ENCODE measurements around the gene EIPR1.
A peak's percentile ranks its signal among the peaks of the same experiment; 100 is the strongest.
"Not testable (repeated sequence)": the region's sequence is repeated elsewhere in the genome, so short reads cannot be mapped to it uniquely, and the experiment has no call there.

Gene EIPR1

GRCh38 chr2:3212061-3212362 is 165.6 kb downstream of the EIPR1 start:
- no peak for DNase-seq (ENCODE audit: low read depth, low spot score)

GRCh38 chr2:3211256-3212060 is 166.2 kb downstream of the EIPR1 start:
- DNase-seq (ENCODE audit: low read depth, low spot score) = no peak

GRCh38 chr2:3210257-3210656 is 167.4 kb downstream of the EIPR1 start:
- no peak for DNase-seq (ENCODE audit: low read depth, low spot score)

- no peak for DNase-seq (ENCODE audit: low read depth, low spot score)
Measured at GRCh38 chr2:3209258-3209657, 168.4 kb downstream of the EIPR1 start.

- DNase-seq (ENCODE audit: low read depth, low spot score) = no peak
Measured at GRCh38 chr2:3208591-3208990, 169.0 kb downstream of the EIPR1 start.

GRCh38 chr2:3208179-3208578 is 169.4 kb downstream of the EIPR1 start:
- DNase-seq (ENCODE audit: low read depth, low spot score) = no peak

- DNase-seq (ENCODE audit: low read depth, low spot score) = no peak
Measured at GRCh38 chr2:3207091-3207491, 170.5 kb downstream of the EIPR1 start.

GRCh38 chr2:3205845-3206244 is 171.8 kb downstream of the EIPR1 start:
- DNase-seq (ENCODE audit: low read depth, low spot score) = no peak

- no peak for DNase-seq (ENCODE audit: low read depth, low spot score)
Measured at GRCh38 chr2:3204031-3204821, 173.4 kb downstream of the EIPR1 start.

- DNase-seq (ENCODE audit: low read depth, low spot score) = no peak
Measured at GRCh38 chr2:3203497-3204019, 174.1 kb downstream of the EIPR1 start.

GRCh38 chr2:3202926-3203325 is 174.7 kb downstream of the EIPR1 start:
- DNase-seq (ENCODE audit: low read depth, low spot score) = no peak

- no peak for DNase-seq (ENCODE audit: low read depth, low spot score)
Measured at GRCh38 chr2:3201281-3201680, 176.3 kb downstream of the EIPR1 start.

GRCh38 chr2:3200420-3200939 is 177.1 kb downstream of the EIPR1 start:
- peak; percentile 59 for DNase-seq (ENCODE audit: low read depth, low spot score)

GRCh38 chr2:3199627-3200345 is 177.8 kb downstream of the EIPR1 start:
- no peak for DNase-seq (ENCODE audit: low read depth, low spot score)

GRCh38 chr2:3198671-3199192 is 178.9 kb downstream of the EIPR1 start:
- DNase-seq (ENCODE audit: low read depth, low spot score) = not testable (repeated sequence)

GRCh38 chr2:3198119-3198518 is 179.5 kb downstream of the EIPR1 start:
- no peak for DNase-seq (ENCODE audit: low read depth, low spot score)

GRCh38 chr2:3197308-3197707 is 180.3 kb downstream of the EIPR1 start:
- no peak for DNase-seq (ENCODE audit: low read depth, low spot score)

GRCh38 chr2:3196716-3197115 is 180.9 kb downstream of the EIPR1 start:
- DNase-seq (ENCODE audit: low read depth, low spot score) = no peak

- DNase-seq (ENCODE audit: low read depth, low spot score) = peak; percentile 72
Measured at GRCh38 chr2:3195641-3196476, 181.8 kb downstream of the EIPR1 start.

GRCh38 chr2:3194828-3195227 is 182.8 kb downstream of the EIPR1 start:
- no peak for DNase-seq (ENCODE audit: low read depth, low spot score)
